GOT3 (cell line): ENCODE data around the gene UBE2N.
"Not testable (repeated sequence)": the region's sequence is repeated elsewhere in the genome, so short reads cannot be mapped to it uniquely, and the experiment has no call there.

ENCODE experiments used
- DNase-seq: peaks from one replicate; lab custom pipeline; 2025; ENCODE audit warnings: mixed read lengths; lab: John Stamatoyannopoulos, UW

UBE2N gene

DNA sequence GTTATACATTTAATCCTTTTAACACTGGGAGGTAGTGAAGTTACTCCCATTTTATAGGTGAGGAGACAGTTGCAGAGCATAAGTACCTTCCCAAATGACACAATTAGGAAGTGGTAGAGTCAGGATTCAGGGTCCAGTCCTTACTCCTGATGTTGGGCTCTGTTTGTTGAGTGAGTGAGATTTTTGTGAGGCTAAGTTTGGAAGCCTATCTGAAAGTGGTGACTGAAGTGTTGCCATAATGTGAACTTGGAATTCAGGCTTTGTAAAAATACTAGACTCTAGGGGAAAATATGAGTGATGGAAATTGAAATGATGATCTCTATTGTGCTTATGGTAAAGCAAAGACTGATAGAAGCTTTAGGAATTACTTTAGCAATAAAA is 61.8 kb downstream of the UBE2N start:
- no peak for DNase-seq

DNA sequence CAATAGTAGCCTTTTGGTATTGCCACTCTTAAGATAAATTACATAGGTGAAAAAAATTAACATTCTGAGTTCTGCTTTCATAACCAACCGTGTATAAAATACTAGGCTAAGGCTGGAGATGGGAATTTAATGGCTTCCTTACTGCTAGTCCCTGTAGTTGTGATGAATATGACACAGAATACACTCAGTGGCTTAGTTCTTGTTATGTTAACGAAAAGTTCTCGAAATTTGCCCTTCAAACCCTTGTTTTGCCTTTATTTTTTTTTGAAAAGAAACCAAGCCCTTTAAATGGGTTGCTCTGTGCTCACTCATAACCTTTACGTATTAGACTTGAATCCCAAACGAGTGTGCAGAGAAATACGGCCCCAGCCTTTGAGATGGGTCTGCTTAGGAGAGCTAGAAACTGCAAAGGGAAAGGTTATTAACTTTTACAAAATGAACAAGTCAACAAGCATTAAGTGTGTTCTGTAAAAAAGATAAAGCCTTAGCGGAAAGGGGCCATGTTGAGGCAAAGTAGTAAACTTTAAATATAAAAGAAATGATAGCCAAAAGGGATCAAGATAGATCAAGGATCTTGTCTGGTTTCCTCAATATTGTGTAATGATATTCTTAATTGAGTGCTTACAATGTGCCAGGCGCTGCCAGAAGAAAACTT is 62.3 kb downstream of the UBE2N start:
- DNase-seq = no peak

DNA sequence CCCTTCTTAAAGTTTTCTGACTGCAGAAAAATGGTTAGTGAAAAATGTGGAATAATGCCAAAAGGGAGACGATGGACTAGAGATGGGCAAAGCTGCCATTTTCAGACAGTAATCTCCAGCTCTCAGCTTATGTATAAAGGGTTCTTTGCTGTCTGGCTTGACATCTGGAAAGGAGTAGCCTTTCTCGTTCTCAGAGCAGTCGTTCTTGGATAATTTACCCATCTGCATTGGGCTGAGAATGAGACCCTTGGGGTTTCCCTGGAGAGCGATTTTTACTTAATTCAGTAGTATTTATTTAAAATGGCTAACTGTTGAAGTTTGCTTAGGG is 62.8 kb downstream of the UBE2N start:
- no peak for DNase-seq

DNA sequence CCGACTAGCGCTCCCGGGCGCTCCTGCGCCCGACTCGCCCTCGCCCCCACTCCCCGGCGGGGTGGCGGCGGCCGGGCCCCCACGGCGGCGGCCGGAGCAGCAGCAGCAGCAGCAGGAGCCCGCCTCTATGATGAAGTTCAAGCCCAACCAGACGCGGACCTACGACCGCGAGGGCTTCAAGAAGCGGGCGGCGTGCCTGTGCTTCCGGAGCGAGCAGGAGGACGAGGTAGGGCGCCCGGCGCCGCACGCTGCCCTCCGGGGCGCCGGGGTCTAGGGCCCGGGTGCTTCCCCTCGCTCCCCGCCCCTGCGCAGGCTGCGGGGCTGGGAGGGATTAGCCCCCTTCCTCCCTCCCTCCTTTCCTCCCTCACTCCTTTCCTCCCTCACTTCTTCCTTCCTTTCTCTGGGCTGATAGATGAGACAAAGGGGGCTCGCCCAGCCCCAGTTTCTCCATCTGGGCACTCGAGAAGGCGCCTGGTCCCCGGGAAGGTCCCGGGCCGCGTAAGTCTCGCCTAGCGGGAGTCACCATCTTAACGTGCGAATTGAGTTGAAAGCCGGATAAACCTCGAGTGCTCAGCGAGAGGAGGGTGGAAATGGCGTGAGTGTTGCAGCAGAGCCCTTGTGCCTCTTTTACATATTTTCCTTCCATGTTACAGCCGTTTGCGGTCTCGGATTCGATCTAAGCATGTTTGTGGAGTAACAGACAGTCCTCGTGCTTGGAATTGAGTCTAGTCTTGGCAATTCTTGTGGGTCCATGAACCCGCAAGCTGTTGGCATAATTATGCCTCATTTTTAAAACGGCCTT is 63.4 kb downstream of the UBE2N start:
- DNase-seq = not testable (repeated sequence)

DNA sequence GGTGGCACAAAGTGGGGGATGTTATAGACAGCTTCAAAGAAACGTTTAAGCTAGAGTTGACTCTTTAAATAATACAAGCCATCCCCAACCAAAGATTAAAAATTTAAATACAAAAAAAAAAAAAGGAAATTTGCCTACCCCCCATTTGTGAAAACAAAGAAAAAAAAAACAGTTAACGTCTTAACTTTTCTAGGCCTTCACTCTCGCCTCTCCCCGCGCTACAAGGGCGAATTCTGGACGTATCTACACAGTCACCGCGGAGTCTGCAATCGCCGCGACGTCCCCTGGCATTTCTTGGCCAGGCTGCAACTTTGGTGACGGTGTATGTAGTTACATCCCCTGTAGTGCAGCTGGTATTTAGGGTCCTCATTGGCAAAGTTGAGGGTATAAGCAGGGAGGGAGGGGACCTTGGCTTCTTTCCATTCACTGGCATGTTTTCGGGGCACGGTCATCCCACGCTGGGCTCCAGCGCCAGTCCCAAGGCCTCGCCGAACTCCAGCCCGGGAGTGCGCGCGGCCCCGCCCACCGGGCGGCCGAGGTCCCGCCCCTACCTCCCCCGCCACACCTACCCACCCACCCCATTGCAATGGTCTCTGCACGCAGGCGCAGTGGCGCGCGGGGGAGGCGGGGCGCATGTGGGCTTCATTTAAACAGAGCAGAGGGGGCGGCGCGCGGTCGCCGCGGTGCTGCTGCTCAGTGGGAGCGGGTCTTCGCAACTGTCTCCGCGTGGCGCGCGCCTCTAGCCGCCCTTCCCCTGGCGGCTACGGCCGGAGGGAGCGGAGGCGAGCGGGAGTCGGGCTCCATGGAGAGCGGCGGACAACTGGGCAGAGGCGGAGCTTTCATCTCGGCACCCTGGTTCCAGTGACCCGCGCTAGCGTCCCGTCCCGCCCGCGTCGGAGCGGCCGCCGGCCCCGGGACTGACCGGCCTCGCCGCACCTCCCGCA is 64.2 kb downstream of the UBE2N start, which contains the start of gene NUDT4:
Gene NUDT4 (plus strand): TSS at position 674 of the 944 bp plus-strand sequence. CDS start 398 bp downstream, outside the sequence.
- peak; percentile 78 for DNase-seq

DNA sequence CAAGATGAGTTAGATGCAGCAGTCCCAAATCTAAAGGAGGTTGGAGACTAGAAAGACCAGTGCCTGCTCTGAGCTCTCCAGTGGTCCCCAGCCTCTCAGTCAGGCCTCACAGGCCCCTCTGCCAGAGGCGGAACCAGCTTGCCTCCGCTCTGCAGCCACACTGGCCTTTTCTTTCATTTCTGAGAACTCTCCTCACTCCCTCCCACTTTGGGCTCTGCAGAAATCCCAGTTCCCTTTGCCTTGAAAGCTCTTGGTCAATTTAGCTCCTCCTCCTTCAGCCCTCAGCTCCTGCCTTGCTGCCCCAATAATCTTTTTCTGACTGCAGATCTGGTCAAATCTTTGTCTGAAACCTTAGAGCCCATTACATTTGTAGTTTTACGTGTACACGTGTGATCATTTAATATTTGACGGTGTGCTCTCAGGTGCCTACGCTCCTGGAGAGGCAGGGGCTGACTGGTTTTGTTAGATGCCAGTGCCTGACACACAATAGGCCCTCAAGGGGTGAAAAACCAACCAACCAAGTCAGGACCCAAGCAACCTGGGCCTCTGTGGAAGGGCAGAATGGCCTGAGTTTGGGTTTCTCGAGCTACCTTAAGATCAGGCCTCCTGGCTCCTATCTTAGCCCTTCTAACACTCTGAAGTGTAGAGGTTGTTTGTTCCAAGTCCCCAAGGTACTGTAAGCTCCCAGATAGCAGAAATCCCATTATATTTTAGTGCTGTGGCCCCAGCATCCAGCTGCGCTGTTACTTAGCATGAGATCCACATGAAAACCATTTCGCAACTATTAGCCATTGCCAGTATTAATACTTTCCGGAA is 65.1 kb downstream of the UBE2N start:
- DNase-seq = no peak

DNA sequence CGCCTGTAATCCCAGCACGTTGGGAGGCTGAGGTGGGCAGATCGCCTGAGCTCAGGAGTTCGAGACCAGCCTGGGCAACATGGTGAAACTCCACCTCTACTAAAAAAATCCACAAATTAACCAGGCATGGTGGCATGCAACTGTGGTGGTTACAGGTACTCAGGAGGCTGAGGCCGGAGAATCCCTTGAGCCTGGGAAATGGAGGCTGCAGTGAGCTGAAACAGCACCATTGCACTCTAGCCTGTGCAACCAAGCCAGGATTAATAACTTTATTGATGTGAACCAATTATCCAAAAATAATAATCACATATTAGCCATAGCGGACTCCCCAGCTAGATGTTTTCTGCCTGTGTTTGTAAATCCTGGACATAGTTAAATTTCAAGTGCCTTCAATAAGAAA is 65.8 kb downstream of the UBE2N start:
- no peak for DNase-seq

DNA sequence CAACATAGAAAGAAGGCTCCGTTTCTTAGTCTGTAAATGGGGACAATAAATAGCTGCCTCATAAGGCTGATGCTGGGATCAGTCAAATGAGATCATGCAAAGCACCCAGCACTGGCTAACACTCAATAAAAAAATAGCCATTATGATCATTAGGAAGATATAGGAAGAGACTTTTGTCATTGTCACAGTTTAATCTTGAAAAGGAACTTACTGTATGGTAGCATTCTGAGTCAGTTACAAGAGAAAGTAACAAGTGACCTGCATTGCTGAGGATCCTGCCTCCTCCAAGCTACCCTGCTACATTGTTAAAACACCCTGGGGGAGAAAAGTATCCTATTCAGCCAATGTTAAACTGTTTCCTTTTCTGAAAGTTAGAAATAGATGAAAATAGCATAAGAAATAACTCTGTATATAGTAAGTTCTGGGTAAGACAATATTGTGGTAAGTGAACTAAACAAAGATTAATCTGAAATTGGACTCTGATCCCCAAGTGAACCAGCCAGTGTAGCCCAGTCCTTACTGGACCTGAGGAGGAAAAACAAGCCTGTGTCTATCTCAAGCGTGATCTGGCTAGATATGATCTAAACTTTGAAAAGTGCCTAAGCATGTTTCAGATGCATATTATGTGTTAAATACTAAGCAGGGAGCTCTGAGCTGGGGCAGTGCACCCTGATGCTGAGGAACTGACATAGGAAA is 67.6 kb downstream of the UBE2N start:
- DNase-seq = no peak

DNA sequence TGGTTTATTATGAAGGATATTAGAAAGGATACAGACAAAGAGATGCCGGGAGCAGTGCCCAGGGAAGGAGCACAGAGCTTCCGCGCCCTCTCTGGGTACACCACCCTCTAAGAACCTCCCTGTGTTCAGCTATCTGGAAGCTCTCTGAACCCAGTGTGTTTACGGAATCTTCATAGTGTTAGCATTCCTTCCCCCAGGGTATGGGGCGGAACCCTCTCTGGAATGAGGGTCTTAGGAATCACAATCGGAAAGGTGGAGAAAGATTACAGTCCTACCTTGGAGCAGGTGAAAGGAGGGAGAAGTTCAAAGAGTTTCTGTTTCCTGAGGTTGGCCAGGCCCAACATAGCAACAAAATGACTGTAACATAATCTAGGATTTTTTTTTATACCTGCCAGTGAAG is 70.8 kb downstream of the UBE2N start:
- no peak for DNase-seq

DNA sequence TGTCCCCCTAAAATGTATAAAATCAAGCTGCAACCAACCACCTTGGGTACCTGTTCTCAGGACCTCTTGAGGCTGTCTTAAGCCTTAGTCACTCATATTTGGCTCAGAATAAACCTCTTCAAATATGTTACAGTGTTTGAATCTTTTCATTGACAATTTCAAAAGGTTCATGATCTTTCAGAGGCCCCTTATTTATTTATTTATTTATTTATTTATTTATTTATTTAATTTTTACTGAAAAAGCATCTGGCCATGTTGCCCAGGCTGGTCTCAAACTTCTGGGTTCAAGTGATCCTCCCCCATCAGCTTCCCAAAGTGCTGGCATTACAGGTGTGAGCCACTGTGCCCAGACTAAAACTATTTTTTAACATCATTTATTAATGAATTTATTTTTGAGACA is 72.2 kb downstream of the UBE2N start:
- DNase-seq = no peak

DNA sequence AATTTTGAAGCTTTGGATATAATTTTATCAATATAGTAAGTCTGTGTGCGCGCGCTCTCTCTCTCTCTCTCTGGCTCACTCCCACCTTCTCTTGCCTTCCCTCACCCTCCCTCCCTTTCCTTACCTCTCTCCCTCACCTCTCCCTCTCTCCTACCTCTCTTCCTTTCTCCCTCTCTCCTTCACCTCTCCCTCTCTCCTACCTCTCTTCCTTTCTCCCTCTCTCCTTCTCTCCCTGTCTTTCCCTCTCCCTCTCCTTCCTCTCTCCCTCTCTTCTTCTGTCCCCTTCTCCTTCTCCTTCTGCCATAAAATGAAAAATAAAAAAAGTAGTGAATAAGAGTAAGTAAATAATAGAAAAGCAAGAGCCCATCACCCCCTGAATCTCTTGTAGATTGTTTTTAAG is 73.0 kb downstream of the UBE2N start:
- no peak for DNase-seq

DNA sequence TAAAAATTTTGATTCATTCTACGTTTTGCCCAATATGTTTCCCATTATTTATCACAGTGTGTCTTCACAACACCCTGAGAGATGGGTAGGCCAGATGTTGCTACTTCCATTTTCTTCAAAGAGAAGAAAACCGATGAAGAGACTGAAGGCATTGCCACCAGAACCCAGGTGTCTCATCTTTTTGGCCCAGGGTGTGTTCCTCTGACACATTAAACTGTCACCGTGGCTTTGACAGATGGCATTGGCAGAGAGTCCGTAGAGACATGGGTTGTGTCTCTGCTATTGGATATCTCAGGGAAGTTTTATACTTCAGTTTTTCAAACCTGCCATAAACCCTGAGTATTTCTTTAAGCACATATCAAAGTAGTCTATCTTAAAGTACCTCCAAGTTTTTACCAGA is 75.3 kb downstream of the UBE2N start:
- no peak for DNase-seq

DNA sequence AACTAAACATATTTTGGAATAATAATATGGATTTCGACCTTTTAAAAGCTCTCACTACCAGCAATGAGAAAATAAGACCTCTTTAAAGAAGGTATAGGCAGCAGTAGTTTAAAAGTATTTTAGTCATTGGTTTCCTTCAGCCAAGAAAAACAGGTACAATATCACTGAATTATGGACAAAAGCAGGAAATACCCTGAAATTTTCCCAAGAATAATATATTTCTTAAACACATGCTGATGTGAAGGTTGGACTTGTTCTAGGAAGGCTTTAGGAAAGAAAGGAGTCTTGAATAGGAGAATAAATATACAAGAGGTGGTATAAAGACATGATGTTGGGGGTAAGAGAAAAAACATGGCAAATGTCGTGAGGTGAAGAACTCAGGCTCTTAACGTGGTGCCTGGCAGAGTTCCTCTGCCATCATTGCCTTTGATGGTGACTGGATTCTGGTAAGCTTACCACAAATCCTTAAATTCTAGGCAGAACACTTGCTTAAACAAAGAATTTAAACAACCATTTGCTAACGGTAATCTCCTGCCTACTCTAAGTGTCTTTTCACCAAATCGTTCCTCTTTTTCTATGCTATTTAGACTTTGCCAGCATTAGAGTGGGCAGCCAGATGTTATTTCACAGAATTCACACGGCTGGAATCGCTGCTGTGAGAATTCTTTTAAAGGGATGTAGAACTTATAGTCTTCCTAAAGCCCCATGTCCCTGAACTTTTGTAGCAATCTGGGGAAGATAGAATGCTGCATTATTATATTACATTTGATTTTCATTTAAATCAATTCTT is 75.9 kb downstream of the UBE2N start:
- no peak for DNase-seq

DNA sequence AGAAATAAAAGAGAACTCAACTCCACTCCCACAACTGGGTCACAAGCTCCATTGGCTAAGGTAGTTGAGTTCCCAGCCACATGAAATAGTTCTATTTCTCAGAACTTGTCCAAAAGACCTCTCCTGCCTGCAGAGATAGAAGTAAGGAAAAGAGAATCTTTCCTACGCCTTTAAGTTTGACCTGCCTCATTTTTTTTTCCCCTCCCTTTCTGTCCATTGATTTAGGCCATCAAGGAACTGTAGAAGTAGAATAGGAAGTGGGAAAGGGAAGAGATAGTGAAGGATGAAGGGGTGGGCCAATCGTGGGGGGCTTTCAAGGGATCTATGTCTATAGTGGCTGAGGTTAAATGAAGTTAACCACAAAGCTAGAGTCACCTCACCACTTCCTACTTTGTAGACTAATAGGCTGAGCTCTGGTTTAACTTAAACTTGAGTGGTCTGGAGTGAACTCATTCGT is 77.9 kb downstream of the UBE2N start:
- DNase-seq = no peak

DNA sequence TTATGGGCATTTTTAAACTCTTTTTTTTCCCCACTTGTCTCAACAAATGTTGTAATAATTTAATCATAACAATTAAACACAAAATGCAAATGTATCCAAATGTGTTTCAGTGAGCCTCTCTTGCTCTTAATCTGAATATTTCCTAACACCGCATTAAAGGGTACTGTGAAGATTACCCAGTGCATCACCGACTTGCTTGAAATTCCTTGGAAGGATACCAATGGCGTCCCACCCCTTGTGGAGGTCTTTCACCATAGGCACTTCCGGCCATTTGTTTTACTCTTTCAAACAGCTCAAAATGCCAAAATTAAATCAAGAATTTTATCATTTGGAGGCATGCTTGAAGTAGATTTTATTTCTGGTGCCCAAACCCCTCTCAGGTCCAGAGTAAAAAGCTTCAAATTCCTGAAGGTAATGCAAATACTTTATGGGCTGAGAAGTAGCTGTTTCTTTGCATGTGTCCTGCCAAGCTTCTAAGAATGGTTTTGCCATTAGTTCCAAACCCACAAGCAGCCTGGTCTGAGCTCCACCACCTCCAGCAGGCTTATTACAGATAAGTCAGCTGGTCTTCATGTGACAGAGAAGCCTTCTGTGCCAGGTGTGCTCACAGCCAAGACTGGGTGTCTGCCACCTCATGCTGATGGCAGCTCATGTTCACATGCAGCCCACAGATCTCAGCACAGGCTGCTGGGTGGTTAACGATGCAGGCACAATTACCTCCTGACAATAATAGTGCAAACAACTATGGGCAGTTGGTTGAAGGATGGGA is 80.4 kb downstream of the UBE2N start:
- DNase-seq = no peak

DNA sequence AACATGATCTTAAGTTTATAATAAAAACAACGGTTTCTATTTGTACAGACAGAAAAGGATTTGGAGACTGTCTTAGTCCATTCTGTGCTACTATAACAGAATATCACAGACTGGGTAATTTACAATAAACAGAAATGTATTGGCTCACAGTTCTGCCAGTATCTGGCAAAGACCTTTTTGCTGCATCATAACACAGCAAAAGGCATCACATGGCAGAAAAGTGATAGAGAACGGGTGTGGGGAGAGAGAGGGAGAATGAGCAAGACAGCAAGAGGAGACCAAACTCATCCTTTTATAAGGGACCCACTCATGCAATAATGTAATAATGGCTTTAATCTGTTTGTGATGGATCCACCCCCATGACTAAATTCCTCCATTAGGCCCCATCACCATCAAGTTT is 81.1 kb downstream of the UBE2N start:
- DNase-seq = no peak

DNA sequence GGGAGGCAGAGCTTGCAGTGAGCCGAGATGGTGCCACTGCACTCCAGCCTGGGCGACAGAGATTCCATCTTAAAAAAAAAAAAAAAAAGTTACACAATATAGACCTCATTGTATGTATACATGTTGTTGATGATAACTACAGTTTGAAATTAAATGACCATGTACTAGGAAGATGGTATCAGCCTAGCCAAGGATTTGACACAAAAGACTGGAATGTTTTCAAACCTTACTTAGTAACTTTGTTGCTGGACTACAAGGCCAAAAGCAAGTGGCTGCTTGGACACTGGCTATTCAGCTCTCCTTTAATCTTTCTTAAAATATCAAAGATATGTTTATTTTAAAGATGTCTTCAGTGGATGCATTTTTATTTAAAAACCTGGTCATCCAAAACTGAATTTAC is 82.9 kb downstream of the UBE2N start:
- no peak for DNase-seq

DNA sequence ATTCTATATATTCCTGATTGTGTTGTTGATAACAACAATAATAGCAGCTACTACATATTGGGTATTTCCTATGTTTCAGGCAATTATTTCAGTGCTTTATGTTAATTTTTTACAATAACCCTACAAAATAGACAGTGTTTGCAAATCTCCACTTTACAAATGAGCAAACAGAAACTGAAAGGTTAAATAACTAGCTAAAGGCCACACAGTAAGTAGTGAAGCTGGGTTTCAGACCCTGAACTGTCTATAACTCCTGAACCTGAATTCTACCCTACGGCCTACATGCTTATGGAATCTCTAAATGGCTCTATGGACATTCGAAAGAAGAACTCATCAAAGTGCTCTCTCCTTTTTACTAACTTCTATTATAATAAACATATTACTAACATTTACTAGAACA is 83.7 kb downstream of the UBE2N start:
- DNase-seq = no peak

DNA sequence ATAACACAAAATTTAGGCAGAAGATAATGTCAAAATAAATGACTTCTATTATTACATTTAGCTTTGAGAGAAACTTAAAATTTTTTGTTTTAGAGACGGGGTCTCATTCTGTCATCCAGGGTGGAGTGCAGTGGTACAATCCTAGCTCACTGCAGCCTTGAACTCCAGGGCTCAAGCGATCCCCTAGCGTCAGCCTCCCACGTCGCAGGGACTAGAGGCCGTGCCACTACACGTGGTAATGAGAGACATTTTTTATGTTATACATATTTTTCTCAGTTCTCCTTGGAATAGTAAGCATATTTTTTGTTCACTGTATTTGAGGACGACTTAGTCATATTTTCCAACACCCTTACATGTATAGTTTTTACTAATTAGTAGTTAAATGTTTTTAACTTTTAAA is 85.5 kb downstream of the UBE2N start:
- no peak for DNase-seq
